Measurements from ENCODE around the gene ARID4B. TPM values are rescaled to one million over a fixed set of nuclear protein-coding genes. Genes with fewer than 3 reads are reported as not detected.
"Not testable (repeated sequence)": the region's sequence is repeated elsewhere in the genome, so short reads cannot be mapped to it uniquely, and the experiment has no call there.

The ARID4B gene
- total RNA-seq, 1 donor from 2014 or later: 87.0 TPM

DNA sequence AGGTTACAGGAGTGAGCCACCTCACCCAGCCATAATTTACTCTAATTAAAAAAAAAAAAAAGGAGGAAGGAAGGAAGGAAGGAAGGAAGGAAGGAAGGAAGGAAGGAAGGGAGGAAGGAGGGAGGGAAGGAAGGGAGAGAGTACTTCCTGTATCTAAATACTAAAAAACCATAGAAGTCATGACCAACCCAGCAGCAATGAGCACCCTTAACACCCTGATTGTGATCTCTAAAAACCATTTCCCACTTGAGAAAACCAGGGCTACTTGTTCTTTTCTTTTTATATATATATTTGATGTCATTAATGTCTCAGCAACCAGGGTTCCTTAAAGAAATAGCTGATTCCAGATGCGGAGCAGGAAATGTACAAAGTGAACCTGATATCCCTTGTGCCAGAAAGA, 31.2 kb downstream of the ARID4B start:
- DNase-seq: no peak

DNA sequence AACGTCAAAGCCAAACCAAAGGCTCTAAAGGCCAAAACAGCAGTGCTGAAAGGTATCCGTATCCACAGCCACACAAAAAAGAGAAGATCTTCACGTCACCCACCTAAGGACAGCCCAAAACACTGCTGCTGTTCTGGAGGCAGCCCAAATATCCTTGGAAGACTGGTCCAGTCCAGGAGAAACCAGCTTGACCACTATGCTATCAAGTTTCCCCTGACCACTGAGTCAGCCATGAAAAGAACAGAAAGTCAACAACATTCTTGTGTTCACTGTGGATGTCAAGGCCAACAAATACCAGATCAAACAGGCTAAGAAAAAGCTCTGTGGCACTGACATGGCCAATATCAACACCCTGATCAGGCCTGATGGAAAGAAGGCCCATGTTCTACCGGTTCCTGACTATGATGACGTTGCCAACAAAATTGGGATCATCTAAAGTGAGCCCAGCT, 32.1 kb downstream of the ARID4B start:
- no peak for DNase-seq

GRCh38 chr1:235293322-235293942, 34.5 kb downstream of the ARID4B start:
- no peak for DNase-seq

GRCh38 chr1:235292790-235293189, 35.2 kb downstream of the ARID4B start:
- no peak for DNase-seq

- no peak for DNase-seq
Observed at GRCh38 chr1:235291599-235292091, 36.3 kb downstream of the ARID4B start.

- DNase-seq: no peak
Observed at GRCh38 chr1:235290740-235291502, 37.1 kb downstream of the ARID4B start.

- DNase-seq: no peak
Observed at GRCh38 chr1:235289859-235290739, 37.9 kb downstream of the ARID4B start.

GRCh38 chr1:235287208-235287882, 40.6 kb downstream of the ARID4B start:
- no peak for DNase-seq

GRCh38 chr1:235286667-235287066, 41.3 kb downstream of the ARID4B start:
- DNase-seq: no peak

DNA sequence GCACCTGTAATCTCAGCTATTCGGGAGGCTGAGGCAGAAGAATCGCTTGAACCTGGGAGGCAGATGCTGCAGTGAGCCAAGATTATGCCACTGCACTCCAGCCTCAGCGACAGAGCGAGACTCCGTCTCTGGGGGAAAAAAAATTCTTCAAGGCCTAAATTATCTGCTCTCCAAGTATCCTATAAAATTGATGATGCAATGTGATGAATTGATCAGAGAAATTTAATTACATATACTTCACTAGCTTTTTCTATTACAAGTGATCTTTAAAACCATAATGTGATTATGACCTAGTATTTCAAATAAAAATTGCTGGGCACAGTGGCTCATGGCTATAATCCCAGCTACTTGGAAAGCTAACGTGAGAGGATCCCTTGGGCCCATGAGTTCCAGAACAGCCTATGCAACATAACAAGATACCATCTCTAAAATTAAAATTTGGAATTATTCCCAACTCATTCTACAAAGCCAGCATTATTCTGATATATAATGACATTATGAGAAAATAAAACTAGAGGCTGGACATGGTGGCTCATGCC, 43.7 kb downstream of the ARID4B start:
- DNase-seq: no peak

- DNase-seq: not testable (repeated sequence)
Observed at GRCh38 chr1:235283636-235284035, 44.3 kb downstream of the ARID4B start.

GRCh38 chr1:235280467-235280866, 47.5 kb downstream of the ARID4B start:
- no peak for DNase-seq

DNA sequence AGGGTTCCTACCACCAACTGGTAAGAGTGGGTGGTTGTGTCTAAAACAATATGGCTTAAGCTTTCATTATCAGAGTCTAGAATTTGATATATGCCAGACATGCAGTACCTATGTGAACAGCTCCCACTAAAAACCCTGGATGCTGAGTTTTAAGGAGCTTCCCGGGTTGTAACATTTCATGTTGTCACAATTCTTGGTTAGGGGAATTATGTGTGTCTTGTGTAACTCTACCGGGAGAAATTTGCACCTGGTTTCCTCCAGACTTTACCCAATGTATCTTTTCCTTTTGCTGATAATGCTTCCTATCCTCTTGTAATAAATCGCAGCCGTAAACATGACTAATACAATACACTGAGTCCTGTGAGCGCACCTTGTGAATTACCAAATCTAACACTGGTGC, 48.3 kb downstream of the ARID4B start:
- no peak for DNase-seq

DNA sequence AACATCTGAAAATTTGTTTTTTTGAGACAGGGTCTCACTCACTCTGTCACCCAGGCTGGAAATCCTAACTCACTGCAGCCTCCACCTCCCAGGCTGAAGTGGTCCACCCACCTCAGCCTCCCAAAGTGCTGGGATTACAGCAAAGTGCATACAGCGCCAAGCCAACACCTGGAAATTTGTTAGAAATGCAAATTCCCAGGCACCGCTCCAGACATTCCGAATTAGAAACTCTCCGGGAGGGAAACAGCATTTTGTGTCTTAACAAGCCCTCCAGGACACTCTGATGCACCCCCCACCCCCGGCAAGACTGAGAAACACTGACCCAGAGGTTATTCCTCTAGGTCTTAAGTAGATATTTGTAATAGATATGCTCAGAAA, 49.1 kb downstream of the ARID4B start:
- no peak for DNase-seq

DNA sequence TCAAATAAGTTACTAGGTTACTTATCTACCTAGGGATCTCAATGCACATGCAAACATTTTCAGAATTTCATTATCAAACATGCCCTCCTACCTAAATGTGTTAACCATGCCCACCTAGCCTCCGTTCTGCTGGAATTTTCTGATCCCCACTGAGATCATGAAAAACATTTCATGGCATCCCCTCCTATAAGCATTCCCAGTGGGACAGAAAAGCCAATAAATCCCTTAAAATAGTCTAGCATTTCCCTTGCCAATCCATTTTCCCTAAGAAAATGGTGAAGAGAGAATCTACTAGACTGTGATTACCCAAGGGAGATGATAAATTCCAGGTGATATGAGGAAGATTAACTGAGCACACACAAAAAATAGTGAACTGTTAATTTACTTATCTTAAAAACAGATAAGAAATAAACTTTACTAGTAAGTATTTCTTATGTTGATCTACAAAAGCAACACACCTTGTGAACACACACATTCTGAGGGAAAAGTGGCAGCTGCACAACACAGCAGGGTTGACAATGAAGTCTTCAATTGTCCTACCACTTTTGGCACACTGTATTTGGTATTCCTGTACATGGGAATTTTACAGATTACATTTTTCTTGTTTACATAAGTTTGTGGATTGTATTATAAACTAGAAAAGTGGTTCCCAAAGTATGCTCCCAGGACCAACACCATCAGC, 49.6 kb downstream of the ARID4B start:
- no peak for DNase-seq

DNA sequence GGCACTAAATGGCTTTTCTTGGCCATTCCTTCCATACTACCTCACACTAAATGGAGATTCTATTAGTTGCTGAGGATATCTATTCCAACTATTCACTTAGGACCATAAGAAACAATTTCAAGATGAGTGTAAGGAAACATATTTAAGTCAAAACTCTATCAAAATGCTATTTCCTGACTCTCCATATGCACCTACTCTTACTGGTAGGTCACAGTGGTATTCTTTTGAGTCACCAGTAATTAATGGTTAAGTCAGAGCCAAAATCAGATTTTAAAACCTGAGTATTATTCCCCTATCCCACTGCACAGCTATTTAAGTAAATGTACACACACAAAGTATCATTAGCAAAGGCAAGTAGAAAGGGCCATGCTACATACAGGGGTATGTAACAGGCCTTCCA, 50.3 kb downstream of the ARID4B start:
- DNase-seq: no peak

- DNase-seq: no peak
Observed at GRCh38 chr1:235275836-235276235, 52.1 kb downstream of the ARID4B start.

DNA sequence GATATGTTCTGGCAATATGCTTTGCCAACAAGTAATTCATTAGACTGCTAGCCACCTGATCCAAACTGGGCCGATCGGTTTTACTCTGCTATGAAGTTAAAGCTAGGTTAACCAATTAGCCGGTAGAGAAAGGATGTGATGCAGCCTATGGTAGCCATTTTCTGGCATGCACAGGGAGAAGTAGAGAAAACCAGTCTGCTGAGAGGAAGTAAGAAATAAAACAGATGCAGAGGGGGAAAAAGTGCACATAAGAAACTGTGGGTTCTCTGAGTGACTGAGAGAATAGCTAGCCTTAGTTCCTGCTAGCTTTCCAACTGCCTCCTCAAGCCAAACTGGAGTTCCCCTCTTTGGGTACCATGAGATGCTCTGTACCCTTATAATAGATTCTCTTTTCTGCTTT, 52.8 kb downstream of the ARID4B start:
- no peak for DNase-seq

- DNase-seq: no peak
Observed at GRCh38 chr1:235272851-235273250, 55.1 kb downstream of the ARID4B start.

DNA sequence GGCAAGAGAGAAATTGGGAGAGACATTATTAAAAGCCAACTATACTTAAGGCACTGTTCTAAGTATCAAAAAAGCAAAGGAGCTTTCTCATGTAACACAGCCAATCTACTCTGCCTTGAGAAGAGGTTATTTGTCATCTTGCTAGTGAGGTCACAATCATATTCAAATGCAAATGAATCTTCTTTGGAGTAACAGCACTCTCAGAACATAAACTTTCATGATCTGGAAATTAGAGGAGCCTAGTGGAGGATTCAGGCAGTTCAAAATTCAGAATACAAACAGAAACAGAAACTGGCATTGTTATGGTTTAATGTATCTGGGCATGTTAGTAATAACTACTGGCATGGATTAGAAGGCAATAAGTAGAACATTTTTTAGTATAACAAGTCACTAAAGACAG, 57.4 kb downstream of the ARID4B start:
- no peak for DNase-seq

DNA sequence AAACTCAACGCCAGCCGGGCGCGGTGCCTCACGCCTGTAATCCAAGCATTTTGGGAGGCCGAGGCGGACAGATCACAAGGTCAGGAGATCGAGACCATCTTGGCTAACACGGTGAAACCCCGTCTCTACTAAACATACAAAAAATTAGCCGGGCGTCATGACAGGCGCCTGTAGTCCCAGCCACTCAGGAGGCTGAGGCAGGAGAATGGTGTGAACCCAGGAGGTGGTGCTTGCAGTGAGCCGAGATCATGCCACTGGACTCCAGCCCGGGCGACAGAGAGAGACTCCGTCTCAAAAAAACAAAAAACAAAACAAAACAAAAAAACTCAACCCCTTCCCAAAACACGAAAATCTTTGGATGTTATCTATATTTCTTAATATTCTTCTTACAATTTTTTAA, 58.0 kb downstream of the ARID4B start:
- DNase-seq: not testable (repeated sequence)
